Vagina (tissue), 2 donors: ENCODE measurements around the gene TEX44.

Experiments
- CTCF ChIP-seq, 3 experiments: fragments of 450-650 bp in 2 of 3; fragments of 200-600 bp in 1 of 3; sonication (generic) in 1 of 3; IDR thresholded peaks; one replicate each; pipeline ENCODE4 v1.5.1; 2017 to 2019; ENCODE audit warnings: antibody characterized with exemption in 3 of 3, mild to moderate bottlenecking in 2 of 3, moderate library complexity in 2 of 3
- POLR2A ChIP-seq, 2 donors: fragments of 450-650 bp; IDR thresholded peaks; one replicate each; pipeline ENCODE4 v1.6.1; 2017; ENCODE audit warnings: antibody characterized with exemption in 2 of 2, mild to moderate bottlenecking in 2 of 2, moderate library complexity in 2 of 2

GRCh38 chr2:231606941-231607340 lies 14.3 kb downstream of the TEX44 start:
- no peak for TF ChIP-seq CTCF (IDR thresholded peaks at IDR 0.05)
- no peak for TF ChIP-seq POLR2A (IDR thresholded peaks at IDR 0.05)
